ENCODE measurements around the gene PRIM2. TPM values are rescaled to one million over a fixed set of nuclear protein-coding genes. Genes with fewer than 3 reads are reported as not detected.
"Not testable (repeated sequence)": the region's sequence is repeated elsewhere in the genome, so short reads cannot be mapped to it uniquely, and the experiment has no call there.

Gene PRIM2
- total and polyA plus RNA-seq, 2 experiments from 2014 or later, result 27.9 to 61.3 TPM

- H3K9ac ChIP-seq; H3K27me3 ChIP-seq (replicated peaks; ENCODE audit: insufficient read depth); in situ Hi-C loops (cut with MboI); H3K9me3 ChIP-seq (ENCODE audit: low read depth); H3K36me3 ChIP-seq (ENCODE audit: low read depth); H3K9me2 ChIP-seq (ENCODE audit: insufficient read depth); H4K20me1 ChIP-seq (ENCODE audit: insufficient read depth); H3K4me3 ChIP-seq: not testable (repeated sequence)
- 0 out of 2 replicates have a peak overlapping the region, but pooled peaks have one; percentile 17 for H2AFZ ChIP-seq
- peak overlapping the region; percentile 54 for H3K27ac ChIP-seq
- H3K4me2 ChIP-seq (ENCODE audit: unreplicated experiment), result peak overlapping the region; percentile 59
- peak; percentile 77 for DNase-seq
- 22 to 25% methylated on average over 4 of the region's 4 CpGs for WGBS, 2 experiments (ENCODE audit: low coverage in 1 of 2, low lambda C conversion rate in 2 of 2, missing lambda C conversion rate in 2 of 2)
- peaks cover 43% of the 10 kb centered on the region for H3K79me2 ChIP-seq (ENCODE audit: insufficient read depth)
- H3F3A ChIP-seq (ENCODE audit: insufficient read depth), result peaks cover 28% of the 10 kb centered on the region
- peaks cover 33% of the 10 kb centered on the region for H3K4me1 ChIP-seq (ENCODE audit: insufficient read depth)
These were observed 183.1 kb downstream of the PRIM2 start for GRCh38 chr6:57500368-57501021.

- H3F3A ChIP-seq (ENCODE audit: insufficient read depth), result peaks cover 28% of the 10 kb centered on the region
- H3K9ac ChIP-seq; H3K36me3 ChIP-seq (ENCODE audit: low read depth); H3K4me3 ChIP-seq; H3K9me3 ChIP-seq (ENCODE audit: low read depth); H3K27me3 ChIP-seq (replicated peaks; ENCODE audit: insufficient read depth); in situ Hi-C loops (cut with MboI); H3K4me2 ChIP-seq (ENCODE audit: unreplicated experiment); H4K20me1 ChIP-seq (ENCODE audit: insufficient read depth); H3K9me2 ChIP-seq (ENCODE audit: insufficient read depth); DNase-seq; H2AFZ ChIP-seq; H3K27ac ChIP-seq: not testable (repeated sequence)
- peaks cover 36% of the 10 kb centered on the region for H3K4me1 ChIP-seq (ENCODE audit: insufficient read depth)
- H3K79me2 ChIP-seq (ENCODE audit: insufficient read depth), result peaks cover 42% of the 10 kb centered on the region
- 92 to 96% methylated on average over 10 of the region's 10 CpGs for WGBS, 2 experiments (ENCODE audit: low coverage in 1 of 2, low lambda C conversion rate in 2 of 2, missing lambda C conversion rate in 2 of 2)
These were observed 185.0 kb downstream of the PRIM2 start for GRCh38 chr6:57502387-57502786.

- Histone ChIP-seq H3K4me2 (ENCODE audit: unreplicated experiment) (peak overlapping the region; percentile 58), H3K9ac (peak overlapping the region; percentile 28), H3K79me2 (ENCODE audit: insufficient read depth) (peaks cover 35% of the 10 kb centered on the region), H3K4me1 (ENCODE audit: insufficient read depth) (peaks cover 31% of the 10 kb centered on the region), H3K4me3 (peak overlapping the region; percentile 21; the same call in 1 of the 2 replicates), H3K27ac (peak overlapping the region; percentile 57), H3F3A (ENCODE audit: insufficient read depth) (peaks cover 16% of the 10 kb centered on the region), H2AFZ (peak overlapping the region; percentile 65)
- 39 to 50% methylated on average over 1 of the region's 1 CpG for WGBS, 2 experiments (ENCODE audit: low coverage in 1 of 2, low lambda C conversion rate in 2 of 2, missing lambda C conversion rate in 2 of 2)
- H3K9me3 ChIP-seq (ENCODE audit: low read depth); H3K9me2 ChIP-seq (ENCODE audit: insufficient read depth); H4K20me1 ChIP-seq (ENCODE audit: insufficient read depth); H3K36me3 ChIP-seq (ENCODE audit: low read depth); H3K27me3 ChIP-seq (replicated peaks; ENCODE audit: insufficient read depth); in situ Hi-C loops (cut with MboI): not testable (repeated sequence)
- DNase-seq, result peak; percentile 14
These were observed 187.8 kb downstream of the PRIM2 start for GRCh38 chr6:57505251-57505650.

- H3F3A ChIP-seq (ENCODE audit: insufficient read depth); H3K4me1 ChIP-seq (ENCODE audit: insufficient read depth); H3K4me3 ChIP-seq; H4K20me1 ChIP-seq (ENCODE audit: insufficient read depth); H3K36me3 ChIP-seq (ENCODE audit: low read depth); H3K9ac ChIP-seq; H3K9me3 ChIP-seq (ENCODE audit: low read depth); H3K9me2 ChIP-seq (ENCODE audit: insufficient read depth); DNase-seq; H2AFZ ChIP-seq; in situ Hi-C loops (cut with MboI); H3K27ac ChIP-seq; H3K79me2 ChIP-seq (ENCODE audit: insufficient read depth); H3K4me2 ChIP-seq (ENCODE audit: unreplicated experiment); H3K27me3 ChIP-seq (replicated peaks; ENCODE audit: insufficient read depth): not testable (repeated sequence)
- WGBS, 2 experiments (ENCODE audit: low coverage in 1 of 2, low lambda C conversion rate in 2 of 2, missing lambda C conversion rate in 2 of 2), result 88 to 91% methylated on average over 4 of the region's 4 CpGs
These were observed 193.0 kb downstream of the PRIM2 start for GRCh38 chr6:57510390-57510789.

GRCh38 chr6:57515171-57515570, 197.7 kb downstream of the PRIM2 start:
- H2AFZ ChIP-seq; H3K4me1 ChIP-seq (ENCODE audit: insufficient read depth); H3K9me2 ChIP-seq (ENCODE audit: insufficient read depth); in situ Hi-C loops (cut with MboI); H3K79me2 ChIP-seq (ENCODE audit: insufficient read depth); H3K9ac ChIP-seq; DNase-seq; H3K27ac ChIP-seq; H3K4me3 ChIP-seq; H4K20me1 ChIP-seq (ENCODE audit: insufficient read depth); H3K36me3 ChIP-seq (ENCODE audit: low read depth); H3K27me3 ChIP-seq (replicated peaks; ENCODE audit: insufficient read depth); H3F3A ChIP-seq (ENCODE audit: insufficient read depth); H3K9me3 ChIP-seq (ENCODE audit: low read depth); H3K4me2 ChIP-seq (ENCODE audit: unreplicated experiment): not testable (repeated sequence)
- WGBS, 2 experiments (ENCODE audit: low coverage in 1 of 2, low lambda C conversion rate in 2 of 2, missing lambda C conversion rate in 2 of 2), result 80 to 90% methylated on average over 1 of the region's 1 CpG

GRCh38 chr6:57515845-57516244, 198.4 kb downstream of the PRIM2 start:
- H3K4me2 ChIP-seq (ENCODE audit: unreplicated experiment); H3F3A ChIP-seq (ENCODE audit: insufficient read depth); H3K27ac ChIP-seq; H3K9me3 ChIP-seq (ENCODE audit: low read depth); in situ Hi-C loops (cut with MboI); H3K4me3 ChIP-seq; H3K4me1 ChIP-seq (ENCODE audit: insufficient read depth); H3K36me3 ChIP-seq (ENCODE audit: low read depth); H2AFZ ChIP-seq; H3K27me3 ChIP-seq (replicated peaks; ENCODE audit: insufficient read depth); H3K79me2 ChIP-seq (ENCODE audit: insufficient read depth); H3K9ac ChIP-seq; H4K20me1 ChIP-seq (ENCODE audit: insufficient read depth); H3K9me2 ChIP-seq (ENCODE audit: insufficient read depth); DNase-seq: not testable (repeated sequence)
- WGBS, 2 experiments (ENCODE audit: low coverage in 1 of 2, low lambda C conversion rate in 2 of 2, missing lambda C conversion rate in 2 of 2), result 96 to 100% methylated on average over 1 of the region's 3 CpGs

- H3K27me3 ChIP-seq (replicated peaks; ENCODE audit: insufficient read depth); H3F3A ChIP-seq (ENCODE audit: insufficient read depth); H3K4me3 ChIP-seq; H3K36me3 ChIP-seq (ENCODE audit: low read depth); H2AFZ ChIP-seq; H3K9ac ChIP-seq; H3K27ac ChIP-seq; in situ Hi-C loops (cut with MboI); H3K79me2 ChIP-seq (ENCODE audit: insufficient read depth); DNase-seq; H3K9me3 ChIP-seq (ENCODE audit: low read depth); H4K20me1 ChIP-seq (ENCODE audit: insufficient read depth); H3K4me2 ChIP-seq (ENCODE audit: unreplicated experiment); H3K9me2 ChIP-seq (ENCODE audit: insufficient read depth); H3K4me1 ChIP-seq (ENCODE audit: insufficient read depth): not testable (repeated sequence)
- WGBS, 2 experiments (ENCODE audit: low coverage in 1 of 2, low lambda C conversion rate in 2 of 2, missing lambda C conversion rate in 2 of 2), result 97 to 98% methylated on average over 3 of the region's 3 CpGs
These were observed 199.3 kb downstream of the PRIM2 start for GRCh38 chr6:57516776-57517175.

- H3K27me3 ChIP-seq (replicated peaks; ENCODE audit: insufficient read depth); H3K9ac ChIP-seq; H3F3A ChIP-seq (ENCODE audit: insufficient read depth); H3K9me3 ChIP-seq (ENCODE audit: low read depth); in situ Hi-C loops (cut with MboI); H3K4me3 ChIP-seq; H3K27ac ChIP-seq; H2AFZ ChIP-seq; H3K4me1 ChIP-seq (ENCODE audit: insufficient read depth); DNase-seq; H3K79me2 ChIP-seq (ENCODE audit: insufficient read depth); H3K4me2 ChIP-seq (ENCODE audit: unreplicated experiment); H4K20me1 ChIP-seq (ENCODE audit: insufficient read depth); H3K9me2 ChIP-seq (ENCODE audit: insufficient read depth); H3K36me3 ChIP-seq (ENCODE audit: low read depth): not testable (repeated sequence)
- WGBS, 2 experiments (ENCODE audit: low coverage in 1 of 2, low lambda C conversion rate in 2 of 2, missing lambda C conversion rate in 2 of 2), result 78 to 79% methylated on average over 12 of the region's 12 CpGs
These were observed 201.8 kb downstream of the PRIM2 start for GRCh38 chr6:57519198-57519597.

Data from GM23248 (cell line).